GM23338 (cell line): ENCODE results near the gene SLC2A1.

Experiments
- EZH2 ChIP-seq: fragments of 200-600 bp; sonication (generic); IDR thresholded peaks from one replicate; pipeline ENCODE4 v1.8.0; 2017; ENCODE audit warnings: antibody characterized with exemption, mild to moderate bottlenecking, low read depth; ENCODE audit not compliant: unreplicated experiment
- JUNB ChIP-seq: IDR thresholded peaks from one replicate; pipeline ENCODE4 v1.6.1; 2016; ENCODE audit warnings: antibody characterized with exemption; ENCODE audit not compliant: unreplicated experiment
- POLR2AphosphoS5 ChIP-seq: IDR thresholded peaks from 2 replicates; pipeline ENCODE4 v1.6.1; 2016; ENCODE audit warnings: antibody characterized with exemption, low read depth
- TF ChIP-seq, protein P1 (sequence below), 2 experiments: fragments of 200-600 bp in 1 of 2; sonication (generic) in 1 of 2; conservative IDR thresholded peaks; 2 replicates each; pipeline versions ENCODE4 v1.5.1 to v1.6.1; 2016 to 2017; ENCODE audit warnings: antibody characterized with exemption in 2 of 2, low read depth in 2 of 2, mild to moderate bottlenecking in 2 of 2, moderate library complexity in 1 of 2
- TF ChIP-seq, protein P2 (sequence below): IDR thresholded peaks from one replicate; pipeline ENCODE4 v1.6.1; 2018; ENCODE audit warnings: antibody characterized with exemption; ENCODE audit not compliant: unreplicated experiment

DNA sequence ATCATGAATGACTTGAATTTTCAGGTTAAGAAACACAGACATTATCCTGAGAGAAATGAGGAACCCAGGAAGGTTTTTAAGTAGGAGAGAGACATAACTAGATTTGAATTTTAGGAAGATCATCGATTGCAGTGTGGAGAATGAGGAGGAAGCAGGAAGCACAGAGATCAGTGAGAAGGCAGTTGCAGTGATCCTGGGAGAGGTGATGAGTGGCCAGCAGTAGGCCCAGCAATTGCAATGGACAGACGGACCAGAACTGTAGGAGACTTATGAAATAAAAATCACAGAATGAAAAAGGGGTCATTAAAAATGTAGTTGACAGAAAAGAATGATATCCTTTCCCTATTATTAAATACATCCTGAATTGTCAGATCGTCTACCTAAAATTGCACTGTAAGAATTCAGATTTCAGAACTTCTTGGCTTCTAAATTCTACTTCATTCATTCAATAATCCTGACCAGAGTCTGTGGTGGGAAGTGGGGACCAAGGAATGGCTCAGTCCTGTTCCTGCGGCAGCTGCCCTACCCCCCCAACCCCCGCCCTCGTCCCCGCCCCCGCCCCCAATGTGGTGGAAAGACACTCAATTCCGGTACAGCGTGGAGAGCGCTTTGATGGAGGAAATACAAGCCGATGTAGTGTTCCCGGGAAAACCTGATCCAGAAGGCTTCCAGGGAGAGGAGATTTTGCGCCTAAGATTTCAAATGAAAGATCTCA lies 35.1 kb downstream of the SLC2A1 start:
- TF ChIP-seq POLR2AphosphoS5: no peak
- TF ChIP-seq, protein P1, sequence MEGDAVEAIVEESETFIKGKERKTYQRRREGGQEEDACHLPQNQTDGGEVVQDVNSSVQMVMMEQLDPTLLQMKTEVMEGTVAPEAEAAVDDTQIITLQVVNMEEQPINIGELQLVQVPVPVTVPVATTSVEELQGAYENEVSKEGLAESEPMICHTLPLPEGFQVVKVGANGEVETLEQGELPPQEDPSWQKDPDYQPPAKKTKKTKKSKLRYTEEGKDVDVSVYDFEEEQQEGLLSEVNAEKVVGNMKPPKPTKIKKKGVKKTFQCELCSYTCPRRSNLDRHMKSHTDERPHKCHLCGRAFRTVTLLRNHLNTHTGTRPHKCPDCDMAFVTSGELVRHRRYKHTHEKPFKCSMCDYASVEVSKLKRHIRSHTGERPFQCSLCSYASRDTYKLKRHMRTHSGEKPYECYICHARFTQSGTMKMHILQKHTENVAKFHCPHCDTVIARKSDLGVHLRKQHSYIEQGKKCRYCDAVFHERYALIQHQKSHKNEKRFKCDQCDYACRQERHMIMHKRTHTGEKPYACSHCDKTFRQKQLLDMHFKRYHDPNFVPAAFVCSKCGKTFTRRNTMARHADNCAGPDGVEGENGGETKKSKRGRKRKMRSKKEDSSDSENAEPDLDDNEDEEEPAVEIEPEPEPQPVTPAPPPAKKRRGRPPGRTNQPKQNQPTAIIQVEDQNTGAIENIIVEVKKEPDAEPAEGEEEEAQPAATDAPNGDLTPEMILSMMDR (conservative IDR thresholded peaks at IDR 0.05; ENCODE audit: low read depth in 2 of 2): no peak
- TF ChIP-seq, protein P2, sequence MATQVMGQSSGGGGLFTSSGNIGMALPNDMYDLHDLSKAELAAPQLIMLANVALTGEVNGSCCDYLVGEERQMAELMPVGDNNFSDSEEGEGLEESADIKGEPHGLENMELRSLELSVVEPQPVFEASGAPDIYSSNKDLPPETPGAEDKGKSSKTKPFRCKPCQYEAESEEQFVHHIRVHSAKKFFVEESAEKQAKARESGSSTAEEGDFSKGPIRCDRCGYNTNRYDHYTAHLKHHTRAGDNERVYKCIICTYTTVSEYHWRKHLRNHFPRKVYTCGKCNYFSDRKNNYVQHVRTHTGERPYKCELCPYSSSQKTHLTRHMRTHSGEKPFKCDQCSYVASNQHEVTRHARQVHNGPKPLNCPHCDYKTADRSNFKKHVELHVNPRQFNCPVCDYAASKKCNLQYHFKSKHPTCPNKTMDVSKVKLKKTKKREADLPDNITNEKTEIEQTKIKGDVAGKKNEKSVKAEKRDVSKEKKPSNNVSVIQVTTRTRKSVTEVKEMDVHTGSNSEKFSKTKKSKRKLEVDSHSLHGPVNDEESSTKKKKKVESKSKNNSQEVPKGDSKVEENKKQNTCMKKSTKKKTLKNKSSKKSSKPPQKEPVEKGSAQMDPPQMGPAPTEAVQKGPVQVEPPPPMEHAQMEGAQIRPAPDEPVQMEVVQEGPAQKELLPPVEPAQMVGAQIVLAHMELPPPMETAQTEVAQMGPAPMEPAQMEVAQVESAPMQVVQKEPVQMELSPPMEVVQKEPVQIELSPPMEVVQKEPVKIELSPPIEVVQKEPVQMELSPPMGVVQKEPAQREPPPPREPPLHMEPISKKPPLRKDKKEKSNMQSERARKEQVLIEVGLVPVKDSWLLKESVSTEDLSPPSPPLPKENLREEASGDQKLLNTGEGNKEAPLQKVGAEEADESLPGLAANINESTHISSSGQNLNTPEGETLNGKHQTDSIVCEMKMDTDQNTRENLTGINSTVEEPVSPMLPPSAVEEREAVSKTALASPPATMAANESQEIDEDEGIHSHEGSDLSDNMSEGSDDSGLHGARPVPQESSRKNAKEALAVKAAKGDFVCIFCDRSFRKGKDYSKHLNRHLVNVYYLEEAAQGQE: no peak
- TF ChIP-seq EZH2: no peak
- no peak for TF ChIP-seq JUNB
